DND-41 (cell line): ENCODE data around the gene NPS.

Source experiments
- ATAC-seq: fragments of 200-7000 bp; cut with Tn5 transposase; 3 replicates; pipeline ENCODE4 v1.9.1; 2021; ENCODE audit warnings: low read depth; ENCODE audit not compliant: insufficient read depth
- DNase-seq: peaks from one replicate; pipeline ENCODE4 v3.0.0-alpha.2; 2020
- H2AFZ ChIP-seq: 2 replicates; pipeline ENCODE4 v1.6.0; 2012; ENCODE audit warnings: low read depth, low read length
- H3K27ac ChIP-seq: 2 replicates; pipeline ENCODE4 v1.5.1; 2012; ENCODE audit warnings: low read length, inconsistent platforms
- H3K27me3 ChIP-seq: fragments of 200-600 bp; sonication (generic); 2 replicates; pipeline ENCODE4 v1.6.0; 2012; ENCODE audit warnings: low read length, mild to moderate bottlenecking, inconsistent platforms; ENCODE audit not compliant: insufficient read depth, poor library complexity
- H3K36me3 ChIP-seq: 2 replicates; pipeline ENCODE4 v1.5.1; 2012; ENCODE audit warnings: low read length, inconsistent platforms; ENCODE audit not compliant: insufficient read depth
- H3K4me1 ChIP-seq: 2 replicates; pipeline ENCODE4 v1.5.1; 2012; ENCODE audit warnings: mild to moderate bottlenecking, low read length; ENCODE audit not compliant: insufficient read depth
- H3K4me2 ChIP-seq: 2 replicates; pipeline ENCODE4 v1.6.0; 2012; ENCODE audit warnings: mild to moderate bottlenecking, moderate library complexity, low read length, inconsistent platforms; ENCODE audit not compliant: insufficient read depth
- H3K4me3 ChIP-seq, 2 experiments: fragments of 200-600 bp in 1 of 2; shearing (Covaris generic) in 1 of 2; 2 replicates each; pipeline ENCODE4 v1.5.1; 2012 to 2016; ENCODE audit warnings: inconsistent platforms in 2 of 2, low read length in 2 of 2, mild to moderate bottlenecking in 2 of 2, low read depth in 1 of 2, moderate library complexity in 1 of 2
- H3K79me2 ChIP-seq: 2 replicates; pipeline ENCODE4 v1.6.0; 2012; ENCODE audit warnings: low read length, inconsistent platforms; ENCODE audit not compliant: insufficient read depth
- H3K9ac ChIP-seq: 2 replicates; pipeline ENCODE4 v1.6.0; 2012; ENCODE audit warnings: low read depth, mild to moderate bottlenecking, inconsistent platforms, low read length, moderate library complexity
- H3K9me3 ChIP-seq: 2 replicates; pipeline ENCODE4 v1.5.1; 2012; ENCODE audit warnings: low read length, moderate library complexity, mild to moderate bottlenecking, inconsistent platforms; ENCODE audit not compliant: insufficient read depth, severe bottlenecking
- H4K20me1 ChIP-seq: 2 replicates; pipeline ENCODE4 v1.6.0; 2012; ENCODE audit warnings: low read length; ENCODE audit not compliant: insufficient read depth
- EZH2 ChIP-seq: IDR thresholded peaks from 3 replicates; pipeline ENCODE4 v1.6.1; 2012; ENCODE audit warnings: borderline replicate concordance, low read depth, mild to moderate bottlenecking, moderate library complexity, low read length, inconsistent platforms; ENCODE audit not compliant: severe bottlenecking
- TF ChIP-seq, protein P1 (sequence below): IDR thresholded peaks from 2 replicates; pipeline ENCODE4 v1.5.1; 2012; ENCODE audit warnings: borderline replicate concordance, low read length, moderate library complexity, mild to moderate bottlenecking; ENCODE audit not compliant: poor library complexity, severe bottlenecking; ENCODE audit errors: extremely low read depth

The NPS gene

DNA sequence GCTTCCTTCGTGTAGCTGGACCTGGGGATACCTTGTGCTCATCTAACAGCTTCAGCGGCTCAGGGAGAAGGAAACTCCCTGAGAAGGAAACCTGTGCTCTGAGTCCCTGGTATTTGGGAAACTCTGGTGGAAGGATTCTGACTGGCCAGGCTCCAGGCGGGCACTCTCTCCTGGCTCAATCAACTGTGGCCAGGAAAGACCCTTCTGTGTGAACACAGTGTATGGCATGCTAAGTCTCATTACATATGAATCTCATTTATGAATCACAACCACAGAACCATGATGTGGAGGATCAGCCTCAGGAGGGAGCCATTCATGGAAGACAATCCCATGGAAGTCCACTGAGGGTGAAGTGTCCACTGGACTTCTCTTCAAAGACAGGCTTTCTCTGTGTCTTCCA lies 20.9 kb downstream of the NPS start:
- no peaks in the 10 kb centered on the region for H3K36me3 ChIP-seq
- no peaks in the 10 kb centered on the region for H3K9me3 ChIP-seq
- no peak for DNase-seq
- H3K4me1 ChIP-seq: no peaks in the 10 kb centered on the region
- no peak overlapping the region for H3K4me3 ChIP-seq
- no peak overlapping the region for H2AFZ ChIP-seq
- H3K79me2 ChIP-seq: no peaks in the 10 kb centered on the region
- no peak overlapping the region for H3K9ac ChIP-seq
- H3K4me2 ChIP-seq: no peak overlapping the region
- ATAC-seq: no peak
- H4K20me1 ChIP-seq: no peaks in the 10 kb centered on the region
- H3K27ac ChIP-seq: no peak overlapping the region
- TF ChIP-seq EZH2: no peak
- TF ChIP-seq, protein P1, sequence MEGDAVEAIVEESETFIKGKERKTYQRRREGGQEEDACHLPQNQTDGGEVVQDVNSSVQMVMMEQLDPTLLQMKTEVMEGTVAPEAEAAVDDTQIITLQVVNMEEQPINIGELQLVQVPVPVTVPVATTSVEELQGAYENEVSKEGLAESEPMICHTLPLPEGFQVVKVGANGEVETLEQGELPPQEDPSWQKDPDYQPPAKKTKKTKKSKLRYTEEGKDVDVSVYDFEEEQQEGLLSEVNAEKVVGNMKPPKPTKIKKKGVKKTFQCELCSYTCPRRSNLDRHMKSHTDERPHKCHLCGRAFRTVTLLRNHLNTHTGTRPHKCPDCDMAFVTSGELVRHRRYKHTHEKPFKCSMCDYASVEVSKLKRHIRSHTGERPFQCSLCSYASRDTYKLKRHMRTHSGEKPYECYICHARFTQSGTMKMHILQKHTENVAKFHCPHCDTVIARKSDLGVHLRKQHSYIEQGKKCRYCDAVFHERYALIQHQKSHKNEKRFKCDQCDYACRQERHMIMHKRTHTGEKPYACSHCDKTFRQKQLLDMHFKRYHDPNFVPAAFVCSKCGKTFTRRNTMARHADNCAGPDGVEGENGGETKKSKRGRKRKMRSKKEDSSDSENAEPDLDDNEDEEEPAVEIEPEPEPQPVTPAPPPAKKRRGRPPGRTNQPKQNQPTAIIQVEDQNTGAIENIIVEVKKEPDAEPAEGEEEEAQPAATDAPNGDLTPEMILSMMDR: no peak
- H3K27me3 ChIP-seq: peaks cover 7% of the 10 kb centered on the region

DNA sequence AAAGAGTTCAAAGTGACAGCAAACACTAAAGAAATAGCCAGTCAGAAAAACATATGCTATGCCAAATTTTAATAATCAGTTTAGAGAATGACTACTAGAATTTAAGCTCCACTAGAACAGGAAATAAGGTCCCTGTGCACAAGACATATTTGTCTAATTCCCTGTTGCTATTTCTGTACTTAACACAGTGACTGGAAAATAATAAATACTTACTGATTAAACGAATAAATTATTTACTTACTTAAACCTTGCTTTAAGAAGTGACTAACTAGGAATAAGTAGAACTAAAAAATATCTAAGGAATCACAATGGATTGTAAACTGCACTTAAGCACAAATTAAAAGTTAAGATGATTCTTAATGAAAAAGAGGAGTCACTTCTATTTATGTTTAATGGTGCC lies 22.3 kb downstream of the NPS start:
- Histone ChIP-seq H4K20me1 (no peaks in the 10 kb centered on the region), H3K4me3 (no peak overlapping the region), H3K9ac (no peak overlapping the region), H3K9me3 (no peaks in the 10 kb centered on the region), H3K36me3 (no peaks in the 10 kb centered on the region), H3K27me3 (peaks cover under 1% of the 10 kb centered on the region), H3K4me1 (no peaks in the 10 kb centered on the region), H3K27ac (no peak overlapping the region), H3K4me2 (no peak overlapping the region), H3K79me2 (no peaks in the 10 kb centered on the region), H2AFZ (no peak overlapping the region)
- DNase-seq (no peak), ATAC-seq (no peak)
- TF ChIP-seq, protein P1: no peak
- no peak for TF ChIP-seq EZH2

- DNase-seq: no peak
- no peak overlapping the region for H3K27ac ChIP-seq
Measured at GRCh38 chr10:127576051-127576450, 26.9 kb downstream of the NPS start.

More at GRCh38 chr10:127576051-127576450, 26.9 kb downstream of the NPS start:
- Histone ChIP-seq H3K4me3 (no peak overlapping the region), H3K79me2 (no peaks in the 10 kb centered on the region), H4K20me1 (no peaks in the 10 kb centered on the region), H3K9ac (no peak overlapping the region), H2AFZ (no peak overlapping the region), H3K4me2 (no peak overlapping the region), H3K36me3 (no peaks in the 10 kb centered on the region), H3K4me1 (no peaks in the 10 kb centered on the region), H3K27me3 (no peaks in the 10 kb centered on the region), H3K9me3 (no peaks in the 10 kb centered on the region)
- TF ChIP-seq, protein P1: no peak
- no peak for TF ChIP-seq EZH2
- no peak for ATAC-seq
